Measurements from ENCODE around the gene DLGAP1. TPM values are rescaled to one million over a fixed set of nuclear protein-coding genes. Genes with fewer than 3 reads are reported as not detected.

Gene DLGAP1
- total and polyA plus RNA-seq, 2 of the 8 experiments (the other 6 are each of a cell fraction or from before 2014, with no cell fraction given) = 11.8 to 16.9 TPM

DNA sequence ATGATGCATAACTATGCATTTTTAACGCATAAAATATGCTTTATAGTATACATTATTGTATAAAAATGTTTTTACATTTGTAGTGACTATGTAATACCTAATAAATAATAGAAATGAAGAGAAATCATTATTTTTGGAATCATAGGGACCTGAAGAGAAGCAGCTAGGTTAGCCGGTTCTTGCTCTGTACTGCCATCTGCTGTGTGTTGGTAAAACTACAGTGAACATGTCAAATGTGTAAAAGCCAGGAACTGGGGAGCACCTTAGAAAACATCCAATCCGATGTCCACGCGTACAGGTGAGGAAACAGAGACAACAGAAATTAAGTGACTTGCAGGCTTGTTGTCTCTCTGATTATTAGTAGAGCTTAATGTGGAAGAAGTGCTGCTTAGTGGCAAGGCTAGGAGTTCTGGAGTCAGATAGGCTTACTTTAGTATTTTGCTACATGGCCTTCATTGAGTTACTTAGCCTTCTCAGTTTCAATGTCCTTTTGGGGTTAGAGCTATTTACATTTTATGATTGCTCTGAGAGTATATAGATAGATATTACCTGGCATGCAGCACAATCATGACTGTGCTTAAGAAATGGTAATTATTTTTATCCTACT, 386.5 kb downstream of the DLGAP1 start:
- DNase-seq (ENCODE audit: low read depth in 1 of 2, low spot score in 2 of 2) (peak in 1 of 2 experiments; percentile 73), FAIRE-seq (peak; percentile 97)
- Histone ChIP-seq H3K56ac (replicated peaks; ENCODE audit: insufficient read length, low read depth, low read length) (no peak overlapping the region), H4K8ac (ENCODE audit: extremely low read depth, insufficient read depth, low read length) (no peak overlapping the region), H3K36me3 (ENCODE audit: control insufficient read depth in 2 of 4, insufficient read depth in 4 of 4, low read length in 3 of 4) (no peaks in the 10 kb centered on the region; a peak in 2 of 8 replicates), H4K20me1 (replicated peaks in 1 of 2; ENCODE audit: control insufficient read depth in 1 of 2, insufficient read depth in 2 of 2, low read length in 2 of 2) (no peaks in the 10 kb centered on the region), H3K23ac (ENCODE audit: insufficient read length) (no peak overlapping the region), H2BK12ac (ENCODE audit: low read depth, low read length) (no peak overlapping the region), H3K4me3 (ENCODE audit: extremely low read depth in 1 of 4, insufficient read depth in 2 of 4, low read depth in 3 of 4, low read length in 4 of 4) (no peak overlapping the region), H2BK15ac (ENCODE audit: low read length) (0 out of 2 replicates have a peak overlapping the region, but pooled peaks have one; percentile 77), H4K5ac (ENCODE audit: insufficient read length, low read depth, low read length) (no peak overlapping the region), H3K4me1 (replicated peaks in 1 of 4; ENCODE audit: control insufficient read depth in 3 of 4, insufficient read depth in 4 of 4, low read length in 3 of 4) (no peaks in the 10 kb centered on the region; a peak in 1 of 7 replicates), H3K9ac (replicated peaks in 1 of 4; ENCODE audit: extremely low read depth in 1 of 4, low read depth in 3 of 4, low read length in 3 of 4) (no peak overlapping the region), H3K18ac (ENCODE audit: extremely low read depth, low read length) (no peak overlapping the region), H3K79me2 (ENCODE audit: control insufficient read depth in 1 of 2, insufficient read depth in 2 of 2, low read length in 2 of 2) (peaks cover 0 to 3% of the 10 kb centered on the region in 2 experiments; a peak in 1 of 4 replicates), H3K4ac (replicated peaks; ENCODE audit: insufficient read length, low read depth, low read length) (no peak overlapping the region), H2BK120ac (replicated peaks; ENCODE audit: low read depth, low read length) (no peak overlapping the region), H2AK5ac (ENCODE audit: low read depth, low read length) (no peak overlapping the region), H3K27me3 (replicated peaks in 1 of 4; ENCODE audit: control insufficient read depth in 3 of 4, extremely low read depth in 1 of 4, insufficient read depth in 3 of 4, low read length in 3 of 4) (no peaks in the 10 kb centered on the region), H3K79me1 (ENCODE audit: low read depth, low read length) (no peaks in the 10 kb centered on the region), H2AFZ (ENCODE audit: low read length) (no peak overlapping the region), H3K23me2 (ENCODE audit: low read depth, low read length) (no peaks in the 10 kb centered on the region), H3K14ac (ENCODE audit: insufficient read length) (no peak overlapping the region), H2BK5ac (ENCODE audit: low read depth, low read length) (no peak overlapping the region), H2BK20ac (ENCODE audit: low read length) (0 out of 2 replicates have a peak overlapping the region, but pooled peaks have one; percentile 83), H3K27ac (ENCODE audit: low read depth, low read length) (no peak overlapping the region), H3K4me2 (ENCODE audit: insufficient read depth in 1 of 2, low read depth in 2 of 2, low read length in 2 of 2) (no peak overlapping the region), H3K9me3 (ENCODE audit: insufficient read depth in 2 of 2, low read depth in 1 of 2, low read length in 1 of 2) (peaks cover 5 to 15% of the 10 kb centered on the region in 2 experiments; a peak in 3 of 4 replicates), H4K91ac (replicated peaks; ENCODE audit: insufficient read length, low read length) (no peak overlapping the region)
- 54% methylated on average over 5 of the region's 5 CpGs; no CpG with 5 or more reads in 1 of the 2 experiments for WGBS, 2 experiments (ENCODE audit: extremely low coverage in 1 of 2, insufficient coverage in 1 of 2, insufficient read length in 1 of 2, insufficient replicate concordance in 2 of 2, low coverage in 1 of 2, low lambda C conversion rate in 2 of 2, missing lambda C conversion rate in 1 of 2)
- ChIA-PET POLR2A (ENCODE audit: partially characterized antibody) (no interaction called here), CTCF (ENCODE audit: partially characterized antibody) (interaction anchor here (0.6 to 1.3 kb wide), 13 partner anchors 8 to 1213 kb away, joined by 3 to 7 read pairs (median 3); no protein-coding TSS in a partner anchor)
- TF ChIP-seq SUZ12 (IDR thresholded peaks at IDR 0.05; ENCODE audit: low read length) (no peak), RAD21 (IDR thresholded peaks at IDR 0.05 in 1 of 2, conservative IDR thresholded peaks at IDR 0.05 in 1 of 2; ENCODE audit: low read depth in 2 of 2, low read length in 2 of 2) (peak; percentile 65 to 66)
- TF ChIP-seq, protein P1, sequence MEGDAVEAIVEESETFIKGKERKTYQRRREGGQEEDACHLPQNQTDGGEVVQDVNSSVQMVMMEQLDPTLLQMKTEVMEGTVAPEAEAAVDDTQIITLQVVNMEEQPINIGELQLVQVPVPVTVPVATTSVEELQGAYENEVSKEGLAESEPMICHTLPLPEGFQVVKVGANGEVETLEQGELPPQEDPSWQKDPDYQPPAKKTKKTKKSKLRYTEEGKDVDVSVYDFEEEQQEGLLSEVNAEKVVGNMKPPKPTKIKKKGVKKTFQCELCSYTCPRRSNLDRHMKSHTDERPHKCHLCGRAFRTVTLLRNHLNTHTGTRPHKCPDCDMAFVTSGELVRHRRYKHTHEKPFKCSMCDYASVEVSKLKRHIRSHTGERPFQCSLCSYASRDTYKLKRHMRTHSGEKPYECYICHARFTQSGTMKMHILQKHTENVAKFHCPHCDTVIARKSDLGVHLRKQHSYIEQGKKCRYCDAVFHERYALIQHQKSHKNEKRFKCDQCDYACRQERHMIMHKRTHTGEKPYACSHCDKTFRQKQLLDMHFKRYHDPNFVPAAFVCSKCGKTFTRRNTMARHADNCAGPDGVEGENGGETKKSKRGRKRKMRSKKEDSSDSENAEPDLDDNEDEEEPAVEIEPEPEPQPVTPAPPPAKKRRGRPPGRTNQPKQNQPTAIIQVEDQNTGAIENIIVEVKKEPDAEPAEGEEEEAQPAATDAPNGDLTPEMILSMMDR (IDR thresholded peaks at IDR 0.05; ENCODE audit: control extremely low read depth in 1 of 3, insufficient read depth in 1 of 3, low read depth in 1 of 3, low read length in 3 of 3) = peak in 2 of 3 experiments; percentile 52 to 72; a peak in 3 of 4 replicates
